Heart left ventricle (tissue), 16 donors: ENCODE results near the gene AVPI1. TPM values are rescaled to one million over a fixed set of nuclear protein-coding genes. Genes with fewer than 3 reads are reported as not detected.
"Not testable (repeated sequence)": the region's sequence is repeated elsewhere in the genome, so short reads cannot be mapped to it uniquely, and the experiment has no call there.

ENCODE experiments used
- ATAC-seq, 4 donors: fragments of 200-7000 bp; cut with Tn5 transposase; one replicate each; pipeline ENCODE4 v1.9.1; 2020 to 2022; ENCODE audit warnings: moderate library complexity in 4 of 4, mild to moderate bottlenecking in 3 of 4, moderate number of reproducible peaks in 1 of 4
- DNase-seq, 5 donors: peaks; one replicate each; pipeline ENCODE4 v3.0.0-alpha.2; 2020
- H3K27ac ChIP-seq, 12 donors: fragments of 200-600 bp; sonication (generic) in 4 of 12; one replicate each; pipeline versions ENCODE4 v1.5.0 to v1.8.0; 2016 to 2022; ENCODE audit warnings: mild to moderate bottlenecking in 2 of 12
- H3K27me3 ChIP-seq, 9 donors: fragments of 200-600 bp; sonication (generic) in 2 of 9; one replicate each; pipeline versions ENCODE4 v1.5.1 to v1.8.0; 2016 to 2022; ENCODE audit warnings: mild to moderate bottlenecking in 3 of 9
- H3K36me3 ChIP-seq, 9 donors: fragments of 200-600 bp; sonication (generic) in 2 of 9; one replicate each; pipeline versions ENCODE4 v1.5.0 to v1.8.0; 2018 to 2022; ENCODE audit warnings: mild to moderate bottlenecking in 2 of 9
- H3K4me1 ChIP-seq, 12 donors: fragments of 200-600 bp; sonication (generic) in 4 of 12; one replicate each; pipeline versions ENCODE4 v1.5.0 to v1.8.0; 2016 to 2022; ENCODE audit warnings: mild to moderate bottlenecking in 3 of 12
- H3K4me3 ChIP-seq, 12 donors: fragments of 200-600 bp; sonication (generic) in 4 of 12; one replicate each; pipeline versions ENCODE4 v1.5.0 to v1.8.0; 2017 to 2022; ENCODE audit warnings: mild to moderate bottlenecking in 9 of 12, moderate library complexity in 4 of 12
- H3K9me3 ChIP-seq, 12 donors: fragments of 200-600 bp; sonication (generic) in 4 of 12; one replicate each; pipeline versions ENCODE4 v1.5.0 to v1.8.0; 2016 to 2022; ENCODE audit warnings: mild to moderate bottlenecking in 1 of 12
- POLR2A ChIP-seq, 2 donors: fragments of 450-650 bp; IDR thresholded peaks; one replicate each; pipeline ENCODE4 v1.6.1; 2017; ENCODE audit warnings: antibody characterized with exemption in 2 of 2, mild to moderate bottlenecking in 2 of 2, moderate library complexity in 2 of 2
- WGBS, 4 donors: extraction: QIAGEN DNeasy Blood & Tissue Kit in 2 of 4; methylation state at CpG; one replicate each; pipeline versions ENCODE4 v1.1.5 to v1.1.7; 2013 to 2018; 5-methylcytosine and 5-hydroxymethylcytosine counted together
- intact Hi-C, 10 donors: fragments of 100-400 bp; cut with DNase I; formaldehyde crosslinking; loops; one replicate each; pipeline versions ENCODE4 v1.11.1 to v1.14.2; 2022
- polyA plus RNA-seq, 2 donors: library from polyadenylated mRNA; stranded (reverse); fragments of 200-250 nt; gene quantifications; one replicate each; pipeline ENCODE4 v1.2.3, GENCODE V29; 2013
- total RNA-seq, 9 donors: library from RNA; depleted of rRNA in 2 of 9; stranded (reverse); fragments of >200 nt in 2 of 9; fragmentation: NEBNext Ultra II Directional in 3 of 9; extraction: Animal tissue kit (Norgen Biotek cat#: 25700) in 3 of 9; gene quantifications; one replicate each; pipeline versions ENCODE4 v1.1.0 to v1.2.4, GENCODE V29; 2016 to 2023
- TF ChIP-seq, protein P1 (sequence below), 12 donors: fragments of 200-600 bp; sonication (generic) in 4 of 12; IDR thresholded peaks; one replicate each; pipeline versions ENCODE4 v1.5.0 to v1.8.0; 2018 to 2022; ENCODE audit warnings: antibody characterized with exemption in 12 of 12, mild to moderate bottlenecking in 5 of 12
- donor health status: ischemic (EF 13 %, LVEDD 7.1; RV severe dilation, severe dysfunction).
- donor health status: healthy with polysubstance abuse.
- donor health status: DM: no; HTN: yes; CAD: no.
- donor health status: DM: no; HTN: no; CAD: no.
- donor health status: ischemic (EF 25% LVEDD 6.9; RV normal size, moderate dysfunction).
- donor health status: ischemic (EF 25% LVEDD 5.7; RV mildly dilated, moderate dysfunction).
- donor health status: healthy.
- donor health status: DM: yes; HTN: yes; CAD: no.
- donor health status: ischemic (EF 35%, LVEDD 5.7; RV mildly dilated, moderate dysfunction).
- donor health status: nonischemic (EF 11% LVEDD 7.7; RV severe dilation, severe dysfunction).
- donor health status: DM: yes; HTN: yes; CAD: no.
- donor health status: PGD.
- donor health status: ischemic (EF 29% LVEDD 5.4; RV normal size, mild dysfunction).
- donor health status: nonischemic (EF 23%, LVEDD 6.1; RV moderate dilation, normal function).

The AVPI1 gene
- total and polyA plus RNA-seq, 11 donors, result 6.6 to 38.6 (median 9.9) TPM

DNA sequence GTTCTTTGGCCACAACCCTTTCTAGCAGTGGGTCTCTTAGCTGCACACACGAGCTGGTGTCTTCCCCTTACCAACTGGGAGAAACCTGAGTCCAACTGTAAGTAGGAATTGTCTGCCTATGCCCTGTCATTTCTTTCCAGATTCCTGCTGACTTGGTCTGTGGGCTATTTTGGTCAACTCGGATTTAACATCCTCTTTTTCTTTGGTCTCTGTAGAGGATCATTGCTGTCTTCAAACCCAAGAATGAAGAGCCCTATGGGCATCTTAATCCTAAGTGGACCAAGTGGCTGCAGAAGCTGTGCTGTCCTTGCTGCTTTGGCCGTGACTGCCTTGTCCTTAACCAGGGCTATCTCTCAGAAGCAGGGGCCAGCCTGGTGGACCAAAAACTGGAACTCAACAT, 36.3 kb downstream of the AVPI1 start:
- intact Hi-C loops, result no loop called here
- TF ChIP-seq, protein P1, sequence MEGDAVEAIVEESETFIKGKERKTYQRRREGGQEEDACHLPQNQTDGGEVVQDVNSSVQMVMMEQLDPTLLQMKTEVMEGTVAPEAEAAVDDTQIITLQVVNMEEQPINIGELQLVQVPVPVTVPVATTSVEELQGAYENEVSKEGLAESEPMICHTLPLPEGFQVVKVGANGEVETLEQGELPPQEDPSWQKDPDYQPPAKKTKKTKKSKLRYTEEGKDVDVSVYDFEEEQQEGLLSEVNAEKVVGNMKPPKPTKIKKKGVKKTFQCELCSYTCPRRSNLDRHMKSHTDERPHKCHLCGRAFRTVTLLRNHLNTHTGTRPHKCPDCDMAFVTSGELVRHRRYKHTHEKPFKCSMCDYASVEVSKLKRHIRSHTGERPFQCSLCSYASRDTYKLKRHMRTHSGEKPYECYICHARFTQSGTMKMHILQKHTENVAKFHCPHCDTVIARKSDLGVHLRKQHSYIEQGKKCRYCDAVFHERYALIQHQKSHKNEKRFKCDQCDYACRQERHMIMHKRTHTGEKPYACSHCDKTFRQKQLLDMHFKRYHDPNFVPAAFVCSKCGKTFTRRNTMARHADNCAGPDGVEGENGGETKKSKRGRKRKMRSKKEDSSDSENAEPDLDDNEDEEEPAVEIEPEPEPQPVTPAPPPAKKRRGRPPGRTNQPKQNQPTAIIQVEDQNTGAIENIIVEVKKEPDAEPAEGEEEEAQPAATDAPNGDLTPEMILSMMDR (IDR thresholded peaks at IDR 0.05), result no peak
- no peak for TF ChIP-seq POLR2A (IDR thresholded peaks at IDR 0.05)
- Histone ChIP-seq H3K27me3 (no peaks in the 10 kb centered on the region), H3K36me3 (peaks cover 4 to 67% (median 61%) of the 10 kb centered on the region in 9 donors), H3K9me3 (no peaks in the 10 kb centered on the region), H3K4me1 (peaks cover 0 to 71% (median 11%) of the 10 kb centered on the region in 12 donors), H3K4me3 (no peak overlapping the region), H3K27ac (peak overlapping the region in 2 of 12 donors; percentile 40 to 91)
- WGBS, 4 donors, result 85 to 93% (median 88%) methylated on average over 3 of the region's 3 CpGs
- ATAC-seq, result no peak
- DNase-seq, result no peak

DNA sequence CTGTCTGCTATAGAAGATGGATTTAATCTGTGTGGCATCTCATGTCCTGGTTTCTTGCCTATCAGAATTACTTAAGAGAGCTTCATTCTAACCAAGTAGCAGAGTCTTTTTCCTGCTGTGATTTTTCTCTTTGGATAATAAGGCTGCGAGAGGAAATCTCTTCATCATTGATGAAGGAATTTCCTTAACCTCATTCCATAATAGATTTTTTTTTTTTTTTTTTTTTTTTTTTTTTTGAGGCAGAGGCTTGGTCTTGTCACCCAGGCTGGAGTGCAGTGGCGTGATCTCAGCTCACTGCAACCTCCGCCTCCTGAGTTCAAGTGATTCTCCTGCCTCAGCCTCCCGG, 37.7 kb downstream of the AVPI1 start:
- peaks cover 4 to 65% (median 57%) of the 10 kb centered on the region in 9 donors for H3K36me3 ChIP-seq
- ATAC-seq, intact Hi-C loops: not testable (repeated sequence)

DNA sequence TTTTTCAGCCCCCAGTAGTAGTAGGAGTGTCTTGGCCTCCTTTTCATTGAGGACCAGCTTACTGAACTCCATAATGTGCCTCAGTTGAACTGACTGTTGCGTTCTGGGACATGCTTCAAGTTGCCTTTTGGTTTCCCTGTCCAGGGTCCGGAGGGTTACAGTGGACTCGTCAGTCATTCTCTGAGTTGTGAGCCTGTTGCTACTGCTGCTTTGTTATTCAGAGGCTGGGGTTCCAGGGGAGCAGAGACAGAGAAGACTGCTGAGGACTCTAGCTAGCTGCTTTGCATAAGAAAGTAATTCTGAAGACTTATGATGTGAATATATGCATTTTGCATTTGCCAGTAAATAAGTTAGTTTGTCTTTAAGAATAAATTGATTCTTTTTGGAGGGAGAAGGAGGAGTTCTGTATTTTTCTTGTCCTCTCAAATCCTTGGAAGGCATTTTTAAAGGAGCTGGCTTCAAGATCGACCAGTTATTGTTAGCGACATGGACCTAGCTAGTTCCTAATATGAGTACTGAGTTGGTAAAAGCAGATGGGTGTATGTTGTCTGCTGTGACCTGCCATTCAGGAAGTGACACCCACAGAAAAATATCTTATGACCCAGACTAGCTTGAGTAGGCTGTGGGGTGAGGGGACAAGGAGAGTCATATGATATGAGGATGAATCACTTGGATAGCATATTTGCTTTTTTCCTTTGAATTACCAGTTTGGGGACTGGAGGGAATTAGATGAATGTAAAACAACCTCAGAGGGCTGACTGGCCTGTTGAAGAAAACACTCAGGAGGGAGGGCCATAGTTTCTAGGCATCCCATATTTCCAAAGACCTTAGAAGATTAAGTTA, 38.3 kb downstream of the AVPI1 start:
- WGBS, 4 donors, result 72 to 85% (median 78%) methylated on average over 5 of the region's 5 CpGs
- Histone ChIP-seq H3K4me3 (no peak overlapping the region), H3K27me3 (no peaks in the 10 kb centered on the region), H3K27ac (peak overlapping the region in 8 of 12 donors; percentile 26 to 91 (median 47)), H3K36me3 (peaks cover 4 to 65% (median 57%) of the 10 kb centered on the region in 9 donors), H3K9me3 (no peaks in the 10 kb centered on the region), H3K4me1 (peaks cover 0 to 67% (median 11%) of the 10 kb centered on the region in 12 donors)
- intact Hi-C loops, result no loop called here
- DNase-seq (peak in 1 of 5 donors; percentile 19), ATAC-seq (peak; percentile 76 to 91 (median 86))
- no peak for TF ChIP-seq POLR2A (IDR thresholded peaks at IDR 0.05)
- TF ChIP-seq, protein P1 (IDR thresholded peaks at IDR 0.05), result no peak

More for the DNA sequence above, 37.7 kb downstream of the AVPI1 start:
- not testable (repeated sequence) for DNase-seq, H3K27me3 ChIP-seq, H3K9me3 ChIP-seq, H3K4me3 ChIP-seq
- peak overlapping the region in 7 of 12 donors; percentile 29 to 91 (median 47) for H3K27ac ChIP-seq
- peaks cover 0 to 71% (median 11%) of the 10 kb centered on the region in 12 donors for H3K4me1 ChIP-seq
- 83 to 91% (median 86%) methylated on average over 4 of the region's 4 CpGs for WGBS, 4 donors

DNA sequence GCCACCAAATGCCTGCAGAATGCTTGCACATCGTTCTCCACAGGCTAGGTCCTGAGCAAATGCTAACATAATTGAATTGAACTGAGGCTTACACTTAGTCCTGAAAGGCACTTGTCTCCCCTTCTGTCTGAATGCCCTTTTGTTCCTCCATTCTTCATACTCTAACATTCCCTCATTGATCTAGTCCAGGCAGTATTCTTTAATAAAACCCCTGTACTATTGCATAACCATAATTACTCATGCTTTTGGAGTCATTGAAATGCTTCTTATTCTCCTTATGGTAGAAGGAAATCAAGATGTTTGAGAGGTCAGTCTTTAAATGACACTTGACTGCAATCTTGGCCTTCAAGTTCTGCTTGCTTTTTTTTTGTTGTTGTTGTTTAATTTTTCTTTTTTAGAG, 39.5 kb downstream of the AVPI1 start:
- H3K36me3 ChIP-seq, result peaks cover 4 to 59% (median 47%) of the 10 kb centered on the region in 9 donors
- 87 to 100% (median 95%) methylated on average over 1 of the region's 1 CpG for WGBS, 4 donors

More for the DNA sequence above, 39.5 kb downstream of the AVPI1 start:
- no peaks in the 10 kb centered on the region for H3K27me3 ChIP-seq
- TF ChIP-seq, protein P1 (IDR thresholded peaks at IDR 0.05), result no peak
- no peak for TF ChIP-seq POLR2A (IDR thresholded peaks at IDR 0.05)
- intact Hi-C loops, result no loop called here
- no peak for DNase-seq
- H3K27ac ChIP-seq, result peak overlapping the region in 1 of 12 donors; percentile 91
- H3K4me3 ChIP-seq, result no peak overlapping the region
- peak in 2 of 4 donors; percentile 8 to 41 for ATAC-seq
- no peaks in the 10 kb centered on the region for H3K9me3 ChIP-seq
- H3K4me1 ChIP-seq, result peaks cover 0 to 55% (median 11%) of the 10 kb centered on the region in 12 donors
